ENCODE measurements around the gene SLC39A7. TPM values are rescaled to one million over a fixed set of nuclear protein-coding genes. Genes with fewer than 3 reads are reported as not detected.

The SLC39A7 gene
- total and polyA plus RNA-seq, 4 donors, result 8.9 to 112 (median 71.1) TPM

- no peaks in the 10 kb centered on the region for H3K27me3 ChIP-seq (ENCODE audit: control insufficient read depth in 4 of 4, insufficient read depth in 4 of 4, low read length in 3 of 4)
- no peaks in the 10 kb centered on the region for H3K9me3 ChIP-seq (ENCODE audit: control insufficient read depth in 4 of 4, low read length in 3 of 4)
- no peaks in the 10 kb centered on the region for H3K4me1 ChIP-seq (ENCODE audit: control insufficient read depth in 4 of 4, insufficient read depth in 4 of 4, low read length in 3 of 4)
- TF ChIP-seq REST (IDR thresholded peaks at IDR 0.05), result no peak
- no peak for TF ChIP-seq GABPA (IDR thresholded peaks at IDR 0.05 in 1 of 2, conservative IDR thresholded peaks at IDR 0.05 in 1 of 2)
- TF ChIP-seq, protein P1, sequence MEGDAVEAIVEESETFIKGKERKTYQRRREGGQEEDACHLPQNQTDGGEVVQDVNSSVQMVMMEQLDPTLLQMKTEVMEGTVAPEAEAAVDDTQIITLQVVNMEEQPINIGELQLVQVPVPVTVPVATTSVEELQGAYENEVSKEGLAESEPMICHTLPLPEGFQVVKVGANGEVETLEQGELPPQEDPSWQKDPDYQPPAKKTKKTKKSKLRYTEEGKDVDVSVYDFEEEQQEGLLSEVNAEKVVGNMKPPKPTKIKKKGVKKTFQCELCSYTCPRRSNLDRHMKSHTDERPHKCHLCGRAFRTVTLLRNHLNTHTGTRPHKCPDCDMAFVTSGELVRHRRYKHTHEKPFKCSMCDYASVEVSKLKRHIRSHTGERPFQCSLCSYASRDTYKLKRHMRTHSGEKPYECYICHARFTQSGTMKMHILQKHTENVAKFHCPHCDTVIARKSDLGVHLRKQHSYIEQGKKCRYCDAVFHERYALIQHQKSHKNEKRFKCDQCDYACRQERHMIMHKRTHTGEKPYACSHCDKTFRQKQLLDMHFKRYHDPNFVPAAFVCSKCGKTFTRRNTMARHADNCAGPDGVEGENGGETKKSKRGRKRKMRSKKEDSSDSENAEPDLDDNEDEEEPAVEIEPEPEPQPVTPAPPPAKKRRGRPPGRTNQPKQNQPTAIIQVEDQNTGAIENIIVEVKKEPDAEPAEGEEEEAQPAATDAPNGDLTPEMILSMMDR (IDR thresholded peaks at IDR 0.05; ENCODE audit: low read depth, low read length, missing input control), result no peak
- no peak for TF ChIP-seq HNF4A (conservative IDR thresholded peaks at IDR 0.05)
- no peak for TF ChIP-seq MAX (IDR thresholded peaks at IDR 0.05)
- TF ChIP-seq JUND (IDR thresholded peaks at IDR 0.05), result no peak
- TF ChIP-seq, protein P2, sequence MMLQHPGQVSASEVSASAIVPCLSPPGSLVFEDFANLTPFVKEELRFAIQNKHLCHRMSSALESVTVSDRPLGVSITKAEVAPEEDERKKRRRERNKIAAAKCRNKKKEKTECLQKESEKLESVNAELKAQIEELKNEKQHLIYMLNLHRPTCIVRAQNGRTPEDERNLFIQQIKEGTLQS (IDR thresholded peaks at IDR 0.05), result no peak
- TF ChIP-seq RAD21 (IDR thresholded peaks at IDR 0.05), result no peak
- H3K27ac ChIP-seq (ENCODE audit: low read depth in 1 of 2, low read length in 2 of 2), result no peak overlapping the region
- no peaks in the 10 kb centered on the region for H3K36me3 ChIP-seq (ENCODE audit: control insufficient read depth in 4 of 4, insufficient read depth in 3 of 4, low read depth in 1 of 4, low read length in 3 of 4)
- no peak overlapping the region for H3K4me3 ChIP-seq (ENCODE audit: low read depth in 1 of 3, low read length in 3 of 3)
- H3K9ac ChIP-seq (ENCODE audit: low read depth in 1 of 2, low read length in 2 of 2), result no peak overlapping the region
- no peak for DNase-seq (ENCODE audit: low spot score)
- WGBS, result 90% methylated on average over 7 of the region's 7 CpGs
Measured at GRCh38 chr6:33176906-33177305, 23.8 kb upstream of the SLC39A7 start.

GRCh38 chr6:33177552-33178446, 22.9 kb upstream of the SLC39A7 start:
- Histone ChIP-seq H3K9me3 (ENCODE audit: control insufficient read depth in 4 of 4, low read length in 3 of 4) (no peaks in the 10 kb centered on the region), H3K36me3 (ENCODE audit: control insufficient read depth in 4 of 4, insufficient read depth in 3 of 4, low read depth in 1 of 4, low read length in 3 of 4) (no peaks in the 10 kb centered on the region), H3K4me1 (ENCODE audit: control insufficient read depth in 4 of 4, insufficient read depth in 4 of 4, low read length in 3 of 4) (no peaks in the 10 kb centered on the region), H3K9ac (ENCODE audit: low read depth in 1 of 2, low read length in 2 of 2) (no peak overlapping the region), H3K4me3 (ENCODE audit: low read depth in 1 of 3, low read length in 3 of 3) (no peak overlapping the region), H3K27me3 (ENCODE audit: control insufficient read depth in 4 of 4, insufficient read depth in 4 of 4, low read length in 3 of 4) (no peaks in the 10 kb centered on the region), H3K27ac (ENCODE audit: low read depth in 1 of 2, low read length in 2 of 2) (no peak overlapping the region)
- 92% methylated on average over 19 of the region's 19 CpGs for WGBS
- TF ChIP-seq NR2F2 (IDR thresholded peaks at IDR 0.05) (no peak), GABPA (IDR thresholded peaks at IDR 0.05 in 1 of 2, conservative IDR thresholded peaks at IDR 0.05 in 1 of 2) (no peak), REST (IDR thresholded peaks at IDR 0.05) (no peak), RAD21 (IDR thresholded peaks at IDR 0.05) (no peak), EGR1 (IDR thresholded peaks at IDR 0.05; ENCODE audit: low read depth in 2 of 2) (no peak), ZBTB33 (IDR thresholded peaks at IDR 0.05) (no peak), FOXA2 (IDR thresholded peaks at IDR 0.05) (no peak), YY1 (IDR thresholded peaks at IDR 0.05) (no peak), SP1 (IDR thresholded peaks at IDR 0.05) (no peak)
- no peak for DNase-seq (ENCODE audit: low spot score)

All from liver (tissue), 9 donors.